HG03097 (cell line): Measurements from ENCODE around the gene OXTR.

ENCODE experiments used
- ATAC-seq: cut with Tn5 transposase; IDR thresholded peaks from one replicate; pipeline ENCODE4 v1.9.1; 2021; ENCODE audit not compliant: unreplicated experiment, low FRiP score

OXTR gene

DNA sequence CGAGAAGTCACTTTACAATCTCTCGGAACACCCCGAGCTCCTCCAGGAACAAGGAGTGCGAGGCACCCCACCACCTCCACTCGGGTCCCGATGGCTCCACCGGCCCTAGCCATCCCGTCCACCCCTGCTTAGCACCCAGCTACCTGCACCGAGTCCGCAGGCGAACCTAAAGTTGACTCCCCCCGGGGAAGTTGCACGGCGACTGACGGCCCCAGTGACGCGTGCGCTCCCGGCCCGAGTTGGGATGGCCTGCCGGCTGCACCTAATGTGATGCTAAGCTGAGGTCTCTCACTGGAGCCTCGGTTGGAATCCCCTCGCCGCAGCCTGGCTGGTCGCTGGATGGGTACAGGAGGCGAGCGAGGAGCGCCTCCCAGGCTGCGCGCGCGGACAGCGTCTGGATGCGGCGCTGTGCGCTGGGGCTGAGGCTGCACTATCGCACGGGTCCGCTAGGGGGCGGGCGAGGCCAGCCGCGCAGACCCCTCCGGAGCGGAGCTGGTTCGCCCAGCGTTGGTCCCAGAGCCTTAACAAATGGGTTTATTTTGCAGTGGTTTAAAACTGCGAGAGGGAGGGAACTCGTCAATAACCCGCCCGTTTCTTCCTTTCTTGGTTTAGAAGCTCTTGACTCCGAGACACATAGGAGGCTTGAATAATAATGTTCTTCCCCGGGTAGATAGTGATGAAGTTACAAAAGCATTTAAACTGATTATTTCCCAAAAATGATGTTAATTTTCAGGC, at the start of gene OXTR:
TSS of gene OXTR (minus strand) at position 526 of the 735 bp plus-strand sequence. CDS start 1,426 bp downstream, outside the sequence.
- ATAC-seq: peak; percentile 68

DNA sequence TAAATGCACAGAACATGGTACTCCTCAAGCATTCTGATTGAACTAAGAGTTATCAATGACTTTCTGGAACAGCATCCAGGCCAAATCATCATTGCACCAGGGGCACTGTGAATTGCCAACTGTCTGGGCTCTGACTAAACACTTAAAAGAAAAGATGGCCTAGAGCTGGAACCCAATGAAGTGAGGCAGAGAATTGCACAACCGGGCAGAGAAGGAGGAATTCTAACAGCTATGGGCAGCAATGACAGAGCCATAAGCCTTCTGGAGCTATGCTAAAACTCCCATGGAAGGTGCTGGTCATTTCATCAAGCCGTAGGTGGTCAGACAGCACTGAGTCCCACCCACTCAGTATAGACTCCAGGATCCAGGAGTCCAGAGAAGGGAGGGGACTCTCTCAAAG, 48.1 kb upstream of the OXTR start:
- ATAC-seq: no peak

- ATAC-seq: no peak
Observed at GRCh38 chr3:8816106-8816505, 46.7 kb upstream of the OXTR start.

DNA sequence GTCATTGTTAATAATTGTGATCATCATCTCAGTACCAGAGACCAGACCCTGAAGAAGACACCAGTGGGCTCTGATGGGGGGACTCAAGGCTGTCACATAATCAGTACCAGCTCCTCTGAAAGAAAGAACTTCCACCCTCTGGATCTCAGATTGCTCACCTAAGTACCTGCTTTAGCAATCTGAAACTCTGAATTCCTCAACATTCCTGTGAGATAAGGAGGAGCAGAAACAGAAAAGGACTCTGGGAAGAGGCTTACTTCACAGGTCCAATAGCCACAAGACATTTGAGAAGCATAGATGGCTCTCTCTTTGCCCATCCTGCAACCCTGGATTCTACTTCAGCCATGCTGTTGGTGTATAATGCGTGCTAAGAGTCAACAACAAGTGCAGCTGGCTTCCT, 44.0 kb upstream of the OXTR start:
- ATAC-seq: no peak

- no peak for ATAC-seq
Observed at GRCh38 chr3:8810561-8810960, 41.1 kb upstream of the OXTR start.

GRCh38 chr3:8805774-8806173, 36.4 kb upstream of the OXTR start:
- no peak for ATAC-seq

GRCh38 chr3:8802256-8802655, 32.8 kb upstream of the OXTR start:
- ATAC-seq: no peak

DNA sequence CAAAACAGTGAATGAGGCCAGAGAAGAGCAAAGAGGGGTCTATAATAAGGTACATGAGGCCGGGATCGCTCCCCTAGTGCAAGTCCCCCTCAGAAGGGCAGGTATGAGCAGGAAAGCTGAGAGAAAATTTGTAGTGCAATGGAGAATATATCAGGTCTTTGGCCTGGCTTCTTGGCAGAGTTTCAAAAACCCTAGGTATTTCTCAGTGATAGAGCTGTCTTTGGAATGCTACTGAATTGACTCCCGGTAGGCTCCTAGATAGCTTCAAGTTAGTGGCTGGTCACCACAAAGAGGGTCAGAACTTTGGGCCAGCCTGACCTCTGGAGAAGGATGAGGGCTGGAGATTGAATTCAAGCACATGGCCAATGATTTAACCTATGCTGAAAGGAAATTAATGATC, 30.6 kb upstream of the OXTR start:
- no peak for ATAC-seq

- ATAC-seq: no peak
Observed at GRCh38 chr3:8794247-8794646, 24.8 kb upstream of the OXTR start.

- no peak for ATAC-seq
Observed at GRCh38 chr3:8793242-8793641, 23.8 kb upstream of the OXTR start.

DNA sequence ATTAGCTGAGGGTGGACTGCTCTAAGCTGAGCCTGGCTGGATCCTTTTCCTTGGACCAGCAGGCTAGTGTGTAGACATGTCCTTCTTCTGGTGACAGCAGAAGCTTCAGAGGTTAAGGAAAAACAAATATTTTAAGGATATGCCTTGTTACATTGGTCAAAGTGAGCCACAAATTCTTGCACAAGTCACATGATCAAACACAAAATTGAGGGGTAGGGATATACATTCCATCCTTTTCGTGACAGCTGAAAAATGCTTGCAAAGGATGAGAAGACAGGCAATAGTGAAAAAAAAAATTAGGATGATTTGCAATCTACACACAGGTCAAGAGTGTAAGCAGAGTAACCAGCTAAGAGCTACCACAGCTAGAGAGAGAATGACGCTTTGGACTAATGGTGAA, 21.1 kb upstream of the OXTR start:
- ATAC-seq: no peak

DNA sequence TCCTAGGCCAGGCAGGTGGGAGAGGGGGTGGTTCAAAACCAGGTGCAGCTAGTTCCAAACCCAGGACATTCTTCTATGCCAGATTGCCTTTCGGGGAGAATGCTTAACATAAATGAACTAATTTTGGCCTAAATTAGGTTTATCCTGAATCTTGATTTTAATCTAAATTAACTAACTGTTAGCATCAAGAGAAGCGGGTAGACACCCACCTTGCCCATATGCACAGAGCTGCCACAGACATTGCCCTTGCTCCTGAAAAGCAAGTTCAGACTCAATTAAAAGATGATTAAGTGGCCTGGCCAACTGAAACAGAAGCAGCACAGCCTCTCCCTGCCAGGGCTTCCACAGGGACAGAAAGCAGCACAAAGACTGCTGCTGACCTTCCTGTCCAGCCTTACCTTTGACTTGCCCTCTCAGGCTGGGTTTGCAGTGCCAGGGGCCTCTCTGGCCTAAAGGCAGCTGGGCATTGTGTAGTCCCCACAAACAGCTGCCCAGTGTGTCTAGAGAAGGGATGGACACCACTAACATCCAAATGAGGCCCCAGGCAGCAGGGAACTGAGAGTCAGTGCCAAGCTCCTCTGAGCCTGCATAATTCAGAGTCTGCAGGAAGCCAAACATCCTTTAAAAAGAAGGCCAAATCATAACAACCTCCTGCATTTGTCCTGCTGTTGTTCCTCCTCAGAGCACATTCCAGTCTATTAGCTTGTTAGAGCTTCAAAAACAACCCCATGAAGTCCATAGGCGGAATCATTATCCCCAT, 15.4 kb upstream of the OXTR start:
- ATAC-seq: no peak

GRCh38 chr3:8780279-8780678, 10.9 kb upstream of the OXTR start:
- no peak for ATAC-seq

GRCh38 chr3:8778475-8778874, 9.1 kb upstream of the OXTR start:
- ATAC-seq: no peak

DNA sequence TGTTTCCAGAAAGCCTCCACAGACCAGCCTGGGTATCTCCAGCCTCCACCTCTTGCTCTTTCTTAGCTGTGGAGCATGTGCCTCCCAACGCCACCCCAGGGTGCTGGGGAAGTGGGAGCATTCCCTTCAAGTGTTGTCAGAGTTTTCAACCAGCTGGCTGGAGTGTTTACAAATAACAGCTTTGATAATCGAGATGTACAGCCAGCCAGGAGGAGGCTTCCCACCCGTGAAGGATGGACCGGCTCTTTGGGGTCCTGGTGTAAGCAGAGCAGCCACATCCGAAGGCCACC, 8.5 kb upstream of the OXTR start:
- ATAC-seq: no peak

- no peak for ATAC-seq
Observed at GRCh38 chr3:8777201-8777977, 8.0 kb upstream of the OXTR start.

DNA sequence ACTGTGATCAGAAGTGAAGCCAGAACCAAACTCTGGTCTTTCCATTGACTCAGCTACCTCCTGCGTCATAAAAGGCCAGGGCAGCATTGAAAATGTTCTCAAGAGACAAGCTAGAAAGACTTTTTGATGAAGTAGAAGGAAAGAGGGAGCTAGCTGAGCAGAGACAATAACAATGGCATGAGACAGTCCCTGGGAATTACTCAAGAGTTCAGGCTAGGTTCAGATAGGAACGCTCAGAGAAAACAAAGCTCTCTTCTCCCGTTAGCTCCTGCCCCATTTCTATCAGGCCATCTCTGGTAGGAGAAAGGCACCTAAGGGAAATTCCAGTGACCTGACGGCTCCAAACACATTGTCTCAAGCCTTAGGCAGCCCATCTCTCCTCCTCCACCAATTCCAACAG, 7.0 kb upstream of the OXTR start:
- no peak for ATAC-seq

DNA sequence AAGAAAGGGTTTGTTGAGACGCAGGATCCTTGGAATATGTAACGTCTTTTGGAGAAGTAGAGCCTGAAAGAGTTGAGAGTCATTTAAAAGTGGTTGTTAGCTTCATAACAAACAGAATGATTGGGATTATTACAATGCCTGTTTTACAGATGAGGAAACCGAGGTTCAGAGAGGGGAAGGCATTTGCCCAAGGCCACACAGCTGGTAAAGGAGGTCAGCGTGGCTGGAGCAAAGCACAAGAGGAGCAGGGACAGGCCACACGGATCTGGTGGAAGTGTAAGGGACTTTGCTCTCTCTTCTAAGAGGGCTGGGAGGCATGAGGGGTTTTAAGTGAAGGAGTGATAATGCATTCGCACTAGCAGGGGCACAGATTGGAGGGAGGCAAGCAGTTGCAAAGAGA, 6.2 kb upstream of the OXTR start:
- ATAC-seq: no peak

GRCh38 chr3:8775181-8775580, 5.8 kb upstream of the OXTR start:
- no peak for ATAC-seq

- no peak for ATAC-seq
Observed at GRCh38 chr3:8773941-8774542, 4.6 kb upstream of the OXTR start.

GRCh38 chr3:8768364-8769087, 887 bp downstream of the OXTR start:
- ATAC-seq: peak; percentile 36
